Lower leg skin (tissue), 4 donors: ENCODE results near the gene ZNF518A. TPM values are rescaled to one million over a fixed set of nuclear protein-coding genes. Genes with fewer than 3 reads are reported as not detected.

Experiments used
- DNase-seq, 2 donors: peaks; one replicate each; pipeline ENCODE4 v3.0.0-alpha.2; 2019; ENCODE audit warnings: low spot score in 2 of 2
- H3K4me3 ChIP-seq: fragments of 200-600 bp; sonication (generic); 2 replicates; pipeline ENCODE4 v1.5.1; 2017; ENCODE audit warnings: mild to moderate bottlenecking, low read depth; ENCODE audit not compliant: poor library complexity, severe bottlenecking
- CTCF ChIP-seq, 3 donors: fragments of 450-650 bp; IDR thresholded peaks; one replicate each; pipeline ENCODE4 v1.5.1; 2016; ENCODE audit warnings: antibody characterized with exemption in 3 of 3, mild to moderate bottlenecking in 3 of 3, moderate library complexity in 2 of 3
- POLR2A ChIP-seq, 2 donors: fragments of 450-650 bp; IDR thresholded peaks; one replicate each; pipeline ENCODE4 v1.6.1; 2016 to 2017; ENCODE audit warnings: antibody characterized with exemption in 2 of 2, mild to moderate bottlenecking in 1 of 2, moderate library complexity in 1 of 2
- WGBS, 2 donors: methylation state at CpG; one replicate each; pipeline ENCODE4 v1.1.5; 2018; 5-methylcytosine and 5-hydroxymethylcytosine counted together
- intact Hi-C: fragments of 100-400 bp; cut with DNase I; formaldehyde crosslinking; loops from one replicate; pipeline ENCODE4 v1.15.0; 2023; ENCODE audit warnings: low total_unique reads
- total RNA-seq, 4 donors: library from RNA; depleted of rRNA; stranded (reverse); fragments of >200 nt; gene quantifications; one replicate each; pipeline ENCODE4 v1.1.0, GENCODE V29; 2016

Gene ZNF518A
- 10 to 100 TPM in 1 of 4 donors, 1 to 10 TPM in 3; 6.7 to 12.1 (median 8.3) TPM for total RNA-seq

- peak within 1 kb of the TSS; percentile 95 for H3K4me3 ChIP-seq
- TF ChIP-seq CTCF (IDR thresholded peaks at IDR 0.05) (no peak), POLR2A (IDR thresholded peaks at IDR 0.05) (no peak)
- WGBS, 2 donors, result 13 to 15% methylated on average over 37 of the region's 48 CpGs
- intact Hi-C loops, result no loop called here
- DNase-seq, result peak; percentile 85 to 98
These were observed at the start of gene ZNF518A for GRCh38 chr10:96129387-96130325. Gene ZNF518A, plus strand, starts transcription at chr10:96130297. Its CDS starts 26,026 bp downstream, at chr10:96156323.

- DNase-seq, result no peak
- no peak overlapping the region for H3K4me3 ChIP-seq
- TF ChIP-seq CTCF (IDR thresholded peaks at IDR 0.05), result no peak
- no peak for TF ChIP-seq POLR2A (IDR thresholded peaks at IDR 0.05)
- WGBS, 2 donors, result 93 to 94% methylated on average over 2 of the region's 2 CpGs
- intact Hi-C loops, result no loop called here
These were observed 47.9 kb upstream of the ZNF518A start for GRCh38 chr10:96082153-96082552.

- no peak for TF ChIP-seq POLR2A (IDR thresholded peaks at IDR 0.05)
- no peak for TF ChIP-seq CTCF (IDR thresholded peaks at IDR 0.05)
- no peak for DNase-seq
- intact Hi-C loops, result no loop called here
- WGBS, 2 donors, result 95 to 97% methylated on average over 1 of the region's 1 CpG
- no peak overlapping the region for H3K4me3 ChIP-seq
These were observed 47.3 kb upstream of the ZNF518A start for GRCh38 chr10:96082748-96083147.

GRCh38 chr10:96089116-96089515 is 41.0 kb upstream of the ZNF518A start:
- intact Hi-C loops, result no loop called here
- no peak overlapping the region for H3K4me3 ChIP-seq
- no peak for DNase-seq
- WGBS, 2 donors, result 88 to 94% methylated on average over 2 of the region's 2 CpGs
- TF ChIP-seq CTCF (IDR thresholded peaks at IDR 0.05), result no peak
- no peak for TF ChIP-seq POLR2A (IDR thresholded peaks at IDR 0.05)

GRCh38 chr10:96089670-96090462 is 40.2 kb upstream of the ZNF518A start:
- H3K4me3 ChIP-seq, result peak overlapping the region; percentile 78
- peak; percentile 88 to 99 for DNase-seq
- TF ChIP-seq CTCF (IDR thresholded peaks at IDR 0.05), result no peak
- TF ChIP-seq POLR2A (IDR thresholded peaks at IDR 0.05), result no peak
- intact Hi-C loops, result no loop called here
- 6 to 9% methylated on average over 40 to 47 of the region's 47 CpGs for WGBS, 2 donors
